ENCODE measurements around the gene RPS10. TPM values are rescaled to one million over a fixed set of nuclear protein-coding genes. Genes with fewer than 3 reads are reported as not detected.

The RPS10 gene
- total and polyA plus RNA-seq, 2 donors (not counting 3 experiments of a cell fraction or from before 2014, with no cell fraction given) = 1,416 to 5,496 TPM

- Histone ChIP-seq H3K79me2 (ENCODE audit: control insufficient read depth, insufficient read depth, low read length) (no peaks in the 10 kb centered on the region), H4K20me1 (replicated peaks; ENCODE audit: control insufficient read depth, extremely low read depth, insufficient read depth, low read length) (no peaks in the 10 kb centered on the region), H3K36me3 (ENCODE audit: control insufficient read depth in 2 of 2, extremely low read depth in 1 of 2, insufficient read depth in 2 of 2, low read length in 2 of 2) (no peaks in the 10 kb centered on the region), H3K27ac (ENCODE audit: insufficient read depth, low read depth, low read length) (no peak overlapping the region), H2AFZ (ENCODE audit: low read depth, low read length) (no peak overlapping the region), H3K27me3 (ENCODE audit: control insufficient read depth in 2 of 2, insufficient read depth in 2 of 2, low read length in 2 of 2) (no peaks in the 10 kb centered on the region), H3K9me3 (replicated peaks; ENCODE audit: control insufficient read depth, insufficient read depth, low read length) (no peaks in the 10 kb centered on the region), H3K9me1 (replicated peaks; ENCODE audit: control insufficient read depth, extremely low read depth, insufficient read depth, low read length) (no peaks in the 10 kb centered on the region), H3K4me2 (ENCODE audit: insufficient read depth, low read length) (no peak overlapping the region), H3K9ac (replicated peaks; ENCODE audit: extremely low read depth, insufficient read depth, low read length) (no peak overlapping the region), H3K4me1 (ENCODE audit: control insufficient read depth, extremely low read depth, insufficient read depth, low read length) (no peaks in the 10 kb centered on the region), H3K4me3 (replicated peaks in 1 of 3; ENCODE audit: insufficient read depth in 1 of 3, low read depth in 1 of 3, low read length in 3 of 3) (no peak overlapping the region)
- intact Hi-C loops (cut with micrococcal nuclease) = no loop called here
- BruUV-seq (replicated peaks) = no TSS peak
- ChIA-PET CTCF (interaction anchor here (0.8 to 2.4 kb wide), 9 partner anchors 9 to 345 kb away, joined by 3 to 19 read pairs (median 3); no protein-coding TSS in a partner anchor), POLR2A (no interaction called here)
- TF ChIP-seq, protein P1, sequence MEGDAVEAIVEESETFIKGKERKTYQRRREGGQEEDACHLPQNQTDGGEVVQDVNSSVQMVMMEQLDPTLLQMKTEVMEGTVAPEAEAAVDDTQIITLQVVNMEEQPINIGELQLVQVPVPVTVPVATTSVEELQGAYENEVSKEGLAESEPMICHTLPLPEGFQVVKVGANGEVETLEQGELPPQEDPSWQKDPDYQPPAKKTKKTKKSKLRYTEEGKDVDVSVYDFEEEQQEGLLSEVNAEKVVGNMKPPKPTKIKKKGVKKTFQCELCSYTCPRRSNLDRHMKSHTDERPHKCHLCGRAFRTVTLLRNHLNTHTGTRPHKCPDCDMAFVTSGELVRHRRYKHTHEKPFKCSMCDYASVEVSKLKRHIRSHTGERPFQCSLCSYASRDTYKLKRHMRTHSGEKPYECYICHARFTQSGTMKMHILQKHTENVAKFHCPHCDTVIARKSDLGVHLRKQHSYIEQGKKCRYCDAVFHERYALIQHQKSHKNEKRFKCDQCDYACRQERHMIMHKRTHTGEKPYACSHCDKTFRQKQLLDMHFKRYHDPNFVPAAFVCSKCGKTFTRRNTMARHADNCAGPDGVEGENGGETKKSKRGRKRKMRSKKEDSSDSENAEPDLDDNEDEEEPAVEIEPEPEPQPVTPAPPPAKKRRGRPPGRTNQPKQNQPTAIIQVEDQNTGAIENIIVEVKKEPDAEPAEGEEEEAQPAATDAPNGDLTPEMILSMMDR (IDR thresholded peaks at IDR 0.05; ENCODE audit: extremely low read depth in 1 of 2, insufficient read depth in 1 of 2, low read depth in 1 of 2, low read length in 2 of 2) = no peak
- TF ChIP-seq MYC (IDR thresholded peaks at IDR 0.05; ENCODE audit: low read depth, low read length) (no peak), POLR2AphosphoS5 (IDR thresholded peaks at IDR 0.05; ENCODE audit: insufficient read depth, low read depth, low read length) (no peak)
- FAIRE-seq (no peak), DNase-seq (ENCODE audit: low read depth, low spot score) (no peak)
- dilution Hi-C loops (cut with MboI; ENCODE audit: extremely low pct_ligation_motif_present, low sequenced_read_pairs) = no loop called here
Observed at GRCh38 chr6:34475238-34475682, 49.4 kb upstream of the RPS10 start.

DNA sequence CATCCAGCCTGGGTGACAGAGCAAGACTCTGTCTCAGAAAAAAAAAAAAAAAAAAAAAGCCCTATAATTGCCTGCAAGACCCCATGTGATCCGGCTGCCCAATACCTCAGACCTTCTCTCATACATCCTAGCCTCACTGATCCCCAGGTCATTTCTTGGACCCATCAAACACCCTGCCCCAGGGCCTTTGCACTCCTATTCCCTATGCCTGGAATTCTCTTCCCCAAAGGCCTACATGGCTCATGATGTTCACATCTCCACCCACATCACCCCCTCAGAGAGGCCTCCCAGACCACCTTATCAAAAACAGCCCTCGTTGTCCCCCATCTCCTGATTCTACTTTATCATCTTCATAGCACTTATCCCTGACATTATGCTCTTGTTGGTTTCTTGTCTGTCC is 48.9 kb upstream of the RPS10 start:
- BruUV-seq (replicated peaks) = no TSS peak
- Histone ChIP-seq H3K79me2 (ENCODE audit: control insufficient read depth, insufficient read depth, low read length) (no peaks in the 10 kb centered on the region), H4K20me1 (replicated peaks; ENCODE audit: control insufficient read depth, extremely low read depth, insufficient read depth, low read length) (no peaks in the 10 kb centered on the region), H3K9ac (replicated peaks; ENCODE audit: extremely low read depth, insufficient read depth, low read length) (no peak overlapping the region), H3K4me3 (replicated peaks in 1 of 3; ENCODE audit: insufficient read depth in 1 of 3, low read depth in 1 of 3, low read length in 3 of 3) (no peak overlapping the region), H3K4me1 (ENCODE audit: control insufficient read depth, extremely low read depth, insufficient read depth, low read length) (no peaks in the 10 kb centered on the region), H3K27ac (ENCODE audit: insufficient read depth, low read depth, low read length) (no peak overlapping the region), H3K36me3 (ENCODE audit: control insufficient read depth in 2 of 2, extremely low read depth in 1 of 2, insufficient read depth in 2 of 2, low read length in 2 of 2) (no peaks in the 10 kb centered on the region), H3K9me3 (replicated peaks; ENCODE audit: control insufficient read depth, insufficient read depth, low read length) (no peaks in the 10 kb centered on the region), H3K9me1 (replicated peaks; ENCODE audit: control insufficient read depth, extremely low read depth, insufficient read depth, low read length) (no peaks in the 10 kb centered on the region), H3K27me3 (ENCODE audit: control insufficient read depth in 2 of 2, insufficient read depth in 2 of 2, low read length in 2 of 2) (no peaks in the 10 kb centered on the region), H3K4me2 (ENCODE audit: insufficient read depth, low read length) (no peak overlapping the region), H2AFZ (ENCODE audit: low read depth, low read length) (no peak overlapping the region)
- ChIA-PET POLR2A (no interaction called here), CTCF (interaction anchor here (0.8 to 2.4 kb wide), 6 partner anchors 9 to 311 kb away, joined by 3 to 19 read pairs (median 3); no protein-coding TSS in a partner anchor)
- FAIRE-seq = no peak
- intact Hi-C loops (cut with micrococcal nuclease) = no loop called here
- TF ChIP-seq FOS (IDR thresholded peaks at IDR 0.05; ENCODE audit: borderline replicate concordance, insufficient read depth, low read length) = no peak
- no peak for TF ChIP-seq MYC (IDR thresholded peaks at IDR 0.05; ENCODE audit: low read depth, low read length)
- TF ChIP-seq POLR2AphosphoS5 (IDR thresholded peaks at IDR 0.05; ENCODE audit: insufficient read depth, low read depth, low read length) = no peak
- TF ChIP-seq, protein P1 (IDR thresholded peaks at IDR 0.05; ENCODE audit: extremely low read depth in 1 of 2, insufficient read depth in 1 of 2, low read depth in 1 of 2, low read length in 2 of 2) = no peak
- TF ChIP-seq MAX (IDR thresholded peaks at IDR 0.05; ENCODE audit: insufficient read depth, insufficient read length) = no peak
- dilution Hi-C loops (cut with MboI; ENCODE audit: extremely low pct_ligation_motif_present, low sequenced_read_pairs) = no loop called here
- no peak for DNase-seq (ENCODE audit: low read depth, low spot score)

All from endothelial cell of umbilical vein (primary cell).